Ovary (tissue), 3 donors: ENCODE data around the gene ACKR4.
"Not testable (repeated sequence)": the region's sequence is repeated elsewhere in the genome, so short reads cannot be mapped to it uniquely, and the experiment has no call there.

Experiments
- EP300 ChIP-seq: sonication (generic); formaldehyde crosslinking; IDR thresholded peaks from one replicate; pipeline ENCODE4 v1.6.1; 2017; ENCODE audit warnings: antibody characterized with exemption
- POLR2A ChIP-seq: fragments of 450-650 bp; IDR thresholded peaks from one replicate; pipeline ENCODE4 v1.6.1; 2017; ENCODE audit warnings: antibody characterized with exemption, mild to moderate bottlenecking, moderate library complexity
- TF ChIP-seq, protein P1 (sequence below), 3 donors: fragments of 450-650 bp in 2 of 3; fragments of 200-600 bp in 1 of 3; IDR thresholded peaks; one replicate each; pipeline versions ENCODE4 v1.5.1 to v1.8.0; 2016 to 2022; ENCODE audit warnings: antibody characterized with exemption in 3 of 3, mild to moderate bottlenecking in 1 of 3
- donor health status: DM: no; HTN: no; CAD: no.

DNA sequence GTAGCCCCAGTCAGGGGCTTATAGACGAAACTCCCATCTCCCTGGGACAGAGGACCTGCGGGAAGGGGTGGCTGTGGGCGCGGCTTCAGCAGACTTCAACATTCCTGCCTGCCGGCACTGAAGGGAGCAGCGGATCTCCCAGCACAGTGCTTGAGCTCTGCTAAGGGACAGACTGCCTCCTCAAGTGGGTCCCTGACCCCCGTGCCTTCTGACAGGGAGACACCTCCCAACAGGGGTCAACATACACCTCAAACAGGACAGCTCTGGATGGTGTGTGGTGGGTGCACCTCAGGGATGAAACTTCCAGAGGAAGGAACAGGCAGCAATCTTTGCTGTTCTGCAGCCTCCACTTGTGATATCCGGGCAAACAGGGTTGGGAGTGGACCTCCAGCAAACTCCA, 9.6 kb downstream of the ACKR4 start:
- TF ChIP-seq, protein P1, sequence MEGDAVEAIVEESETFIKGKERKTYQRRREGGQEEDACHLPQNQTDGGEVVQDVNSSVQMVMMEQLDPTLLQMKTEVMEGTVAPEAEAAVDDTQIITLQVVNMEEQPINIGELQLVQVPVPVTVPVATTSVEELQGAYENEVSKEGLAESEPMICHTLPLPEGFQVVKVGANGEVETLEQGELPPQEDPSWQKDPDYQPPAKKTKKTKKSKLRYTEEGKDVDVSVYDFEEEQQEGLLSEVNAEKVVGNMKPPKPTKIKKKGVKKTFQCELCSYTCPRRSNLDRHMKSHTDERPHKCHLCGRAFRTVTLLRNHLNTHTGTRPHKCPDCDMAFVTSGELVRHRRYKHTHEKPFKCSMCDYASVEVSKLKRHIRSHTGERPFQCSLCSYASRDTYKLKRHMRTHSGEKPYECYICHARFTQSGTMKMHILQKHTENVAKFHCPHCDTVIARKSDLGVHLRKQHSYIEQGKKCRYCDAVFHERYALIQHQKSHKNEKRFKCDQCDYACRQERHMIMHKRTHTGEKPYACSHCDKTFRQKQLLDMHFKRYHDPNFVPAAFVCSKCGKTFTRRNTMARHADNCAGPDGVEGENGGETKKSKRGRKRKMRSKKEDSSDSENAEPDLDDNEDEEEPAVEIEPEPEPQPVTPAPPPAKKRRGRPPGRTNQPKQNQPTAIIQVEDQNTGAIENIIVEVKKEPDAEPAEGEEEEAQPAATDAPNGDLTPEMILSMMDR (IDR thresholded peaks at IDR 0.05): not testable (repeated sequence)
- TF ChIP-seq POLR2A, EP300: not testable (repeated sequence)
